ENCODE data around the gene COQ3.

- no peak for TF ChIP-seq NRF1 (IDR thresholded peaks at IDR 0.05; ENCODE audit: low read depth, low read length)
- no peak for TF ChIP-seq CBX8 (IDR thresholded peaks at IDR 0.05; ENCODE audit: borderline replicate concordance, low read depth, low read length)
- TF ChIP-seq YY1 (IDR thresholded peaks at IDR 0.05; ENCODE audit: low read depth, low read length) = no peak
- TF ChIP-seq, protein P1, sequence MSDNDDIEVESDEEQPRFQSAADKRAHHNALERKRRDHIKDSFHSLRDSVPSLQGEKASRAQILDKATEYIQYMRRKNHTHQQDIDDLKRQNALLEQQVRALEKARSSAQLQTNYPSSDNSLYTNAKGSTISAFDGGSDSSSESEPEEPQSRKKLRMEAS (IDR thresholded peaks at IDR 0.05) = no peak
- TF ChIP-seq CTBP2 (IDR thresholded peaks at IDR 0.05; ENCODE audit: borderline replicate concordance, insufficient read depth, insufficient read length, low read length) = no peak
- TF ChIP-seq, protein P2, sequence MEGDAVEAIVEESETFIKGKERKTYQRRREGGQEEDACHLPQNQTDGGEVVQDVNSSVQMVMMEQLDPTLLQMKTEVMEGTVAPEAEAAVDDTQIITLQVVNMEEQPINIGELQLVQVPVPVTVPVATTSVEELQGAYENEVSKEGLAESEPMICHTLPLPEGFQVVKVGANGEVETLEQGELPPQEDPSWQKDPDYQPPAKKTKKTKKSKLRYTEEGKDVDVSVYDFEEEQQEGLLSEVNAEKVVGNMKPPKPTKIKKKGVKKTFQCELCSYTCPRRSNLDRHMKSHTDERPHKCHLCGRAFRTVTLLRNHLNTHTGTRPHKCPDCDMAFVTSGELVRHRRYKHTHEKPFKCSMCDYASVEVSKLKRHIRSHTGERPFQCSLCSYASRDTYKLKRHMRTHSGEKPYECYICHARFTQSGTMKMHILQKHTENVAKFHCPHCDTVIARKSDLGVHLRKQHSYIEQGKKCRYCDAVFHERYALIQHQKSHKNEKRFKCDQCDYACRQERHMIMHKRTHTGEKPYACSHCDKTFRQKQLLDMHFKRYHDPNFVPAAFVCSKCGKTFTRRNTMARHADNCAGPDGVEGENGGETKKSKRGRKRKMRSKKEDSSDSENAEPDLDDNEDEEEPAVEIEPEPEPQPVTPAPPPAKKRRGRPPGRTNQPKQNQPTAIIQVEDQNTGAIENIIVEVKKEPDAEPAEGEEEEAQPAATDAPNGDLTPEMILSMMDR (IDR thresholded peaks at IDR 0.05; ENCODE audit: control extremely low read depth in 1 of 3, insufficient read depth in 1 of 3, low read depth in 1 of 3, low read length in 3 of 3) = no peak
- no peak for TF ChIP-seq KDM5A (IDR thresholded peaks at IDR 0.05; ENCODE audit: low read length)
- TF ChIP-seq CEBPB (IDR thresholded peaks at IDR 0.05; ENCODE audit: low read depth, low read length) = no peak
- no peak for TF ChIP-seq JUN (IDR thresholded peaks at IDR 0.05; ENCODE audit: low read depth, low read length)
- no peak for TF ChIP-seq CREB1 (IDR thresholded peaks at IDR 0.05)
- no peak for TF ChIP-seq USF2 (IDR thresholded peaks at IDR 0.05; ENCODE audit: low read length)
Observed at GRCh38 chr6:99393366-99393697, 663 bp downstream of the COQ3 start.

All from H1 (cell line).